Natural killer cell (primary cell): ENCODE data around the gene CCDC71L. TPM values are rescaled to one million over a fixed set of nuclear protein-coding genes. Genes with fewer than 3 reads are reported as not detected.
"Not testable (repeated sequence)": the region's sequence is repeated elsewhere in the genome, so short reads cannot be mapped to it uniquely, and the experiment has no call there.

ENCODE experiments used
- ATAC-seq, 3 donors: fragments of 150-1000 bp in 2 of 3; fragments of 200-7000 bp in 1 of 3; cut with Tn5 transposase; 1 replicate in 1 of 3; 2 replicates in 2 of 3; pipeline ENCODE4 v1.10.0; 2021; ENCODE audit warnings: mild to moderate bottlenecking in 2 of 3, moderate library complexity in 2 of 3
- DNase-seq, 2 donors: peaks; one replicate each; pipeline versions ENCODE4 v3.0.0 to v3.0.0-alpha.2; 2013 to 2021; ENCODE audit warnings: mixed read lengths in 1 of 2
- H3K27ac ChIP-seq: one replicate; pipeline ENCODE4 v1.5.1; 2013; ENCODE audit warnings: mild to moderate bottlenecking, low read length
- H3K27me3 ChIP-seq: one replicate; pipeline ENCODE4 v1.6.1; 2013; ENCODE audit warnings: low read length; ENCODE audit not compliant: control insufficient read depth, insufficient read depth
- H3K36me3 ChIP-seq: one replicate; pipeline ENCODE4 v1.6.1; 2013; ENCODE audit warnings: low read length; ENCODE audit not compliant: control insufficient read depth, insufficient read depth
- H3K4me1 ChIP-seq: one replicate; pipeline ENCODE4 v1.6.1; 2013; ENCODE audit warnings: low read length; ENCODE audit not compliant: control insufficient read depth, insufficient read depth
- H3K4me3 ChIP-seq: one replicate; pipeline ENCODE4 v1.5.1; 2013; ENCODE audit warnings: low read length
- H3K9me3 ChIP-seq: one replicate; pipeline ENCODE4 v1.6.1; 2013; ENCODE audit warnings: low read length; ENCODE audit not compliant: control insufficient read depth, insufficient read depth
- H3K27ac Mint-ChIP-seq, 2 donors: one replicate each; pipeline ENCODE4 v1.8.0; 2022; ENCODE audit warnings: mild to moderate bottlenecking in 2 of 2, mixed read lengths in 2 of 2, moderate library complexity in 1 of 2
- H3K27me3 Mint-ChIP-seq, 2 donors: one replicate each; pipeline ENCODE4 v1.8.0; 2022; ENCODE audit warnings: low read depth in 2 of 2, mixed read lengths in 2 of 2
- H3K36me3 Mint-ChIP-seq: one replicate; pipeline ENCODE4 v1.8.0; 2022; ENCODE audit warnings: mixed read lengths
- H3K4me1 Mint-ChIP-seq, 2 donors: one replicate each; pipeline ENCODE4 v1.8.0; 2022; ENCODE audit warnings: mixed read lengths in 2 of 2
- H3K4me3 Mint-ChIP-seq: one replicate; pipeline ENCODE4 v1.8.0; 2022; ENCODE audit warnings: mild to moderate bottlenecking, moderate library complexity, mixed read lengths
- H3K9me3 Mint-ChIP-seq, 2 donors: one replicate each; pipeline ENCODE4 v1.8.0; 2022; ENCODE audit warnings: mixed read lengths in 2 of 2
- CTCF ChIP-seq: fragments of 200-600 bp; IDR thresholded peaks from one replicate; pipeline ENCODE4 v1.8.0; 2022; ENCODE audit warnings: antibody characterized with exemption
- WGBS: methylation state at CpG from one replicate; pipeline ENCODE4 v1.1.7; 2013; ENCODE audit warnings: missing lambda C conversion rate; ENCODE audit not compliant: insufficient coverage; 5-methylcytosine and 5-hydroxymethylcytosine counted together
- intact Hi-C: fragments of 100-400 bp; cut with micrococcal nuclease; formaldehyde crosslinking; loops from one replicate; pipeline ENCODE4 v1.14.2; 2022
- total RNA-seq, 4 donors: library from RNA; stranded (reverse); fragments of 120-200 nt in 1 of 4; gene quantifications; one replicate each; pipeline versions ENCODE4 v1.2.3 to v1.2.4, GENCODE V29; 2013 to 2022

Gene CCDC71L
- total RNA-seq, 3 donors from 2014 or later (not counting 1 experiment from before 2014, with no cell fraction given), result 13.9 to 26.5 (median 14.1) TPM

DNA sequence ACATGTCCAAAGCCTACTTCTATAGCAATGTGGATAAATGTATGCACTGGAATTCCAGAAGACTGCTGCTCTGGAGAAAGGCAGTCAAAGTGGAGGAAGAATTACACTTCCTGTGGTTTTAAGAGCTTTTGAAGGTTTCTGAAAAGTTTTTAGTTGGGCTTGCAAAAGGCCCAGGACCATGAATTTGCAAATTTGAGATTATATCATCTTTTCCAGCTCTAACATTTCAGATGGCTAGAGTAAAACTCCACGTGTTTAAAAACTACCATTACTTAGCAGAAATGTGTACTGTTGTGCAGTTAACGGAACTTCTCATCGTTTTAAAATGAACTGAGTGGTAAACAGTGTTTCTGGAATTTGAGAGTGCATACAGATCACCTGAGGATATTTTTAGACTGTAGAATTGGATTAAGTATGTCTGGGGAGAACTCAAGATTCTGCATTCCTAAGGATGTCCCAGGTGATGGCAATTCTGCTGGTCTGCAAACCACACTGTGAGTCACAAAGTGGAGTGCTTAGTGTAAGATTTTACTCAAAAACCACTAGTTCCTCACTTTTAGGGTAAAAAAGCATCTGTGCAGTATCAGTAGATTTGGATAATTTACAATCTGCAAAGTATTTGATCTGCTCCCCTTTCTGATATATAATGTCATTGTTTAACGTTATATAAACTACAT is 32.9 kb upstream of the CCDC71L start:
- Histone ChIP-seq H3K27me3 (no peaks in the 10 kb centered on the region), H3K9me3 (no peaks in the 10 kb centered on the region), H3K36me3 (no peaks in the 10 kb centered on the region), H3K27ac (no peak overlapping the region), H3K4me1 (no peaks in the 10 kb centered on the region), H3K4me3 (no peak overlapping the region)
- Mint-ChIP-seq H3K36me3 (no peaks in the 10 kb centered on the region), H3K9me3 (peaks cover 0 to 2% of the 10 kb centered on the region in 2 donors), H3K27ac (no peak overlapping the region), H3K4me3 (no peak overlapping the region), H3K27me3 (peaks cover 0 to 5% of the 10 kb centered on the region in 2 donors), H3K4me1 (peaks cover 6 to 8% of the 10 kb centered on the region in 2 donors)
- DNase-seq (no peak), ATAC-seq (no peak)
- 41% methylated on average over 2 of the region's 4 CpGs for WGBS
- TF ChIP-seq CTCF, result no peak
- intact Hi-C loops, result no loop called here

DNA sequence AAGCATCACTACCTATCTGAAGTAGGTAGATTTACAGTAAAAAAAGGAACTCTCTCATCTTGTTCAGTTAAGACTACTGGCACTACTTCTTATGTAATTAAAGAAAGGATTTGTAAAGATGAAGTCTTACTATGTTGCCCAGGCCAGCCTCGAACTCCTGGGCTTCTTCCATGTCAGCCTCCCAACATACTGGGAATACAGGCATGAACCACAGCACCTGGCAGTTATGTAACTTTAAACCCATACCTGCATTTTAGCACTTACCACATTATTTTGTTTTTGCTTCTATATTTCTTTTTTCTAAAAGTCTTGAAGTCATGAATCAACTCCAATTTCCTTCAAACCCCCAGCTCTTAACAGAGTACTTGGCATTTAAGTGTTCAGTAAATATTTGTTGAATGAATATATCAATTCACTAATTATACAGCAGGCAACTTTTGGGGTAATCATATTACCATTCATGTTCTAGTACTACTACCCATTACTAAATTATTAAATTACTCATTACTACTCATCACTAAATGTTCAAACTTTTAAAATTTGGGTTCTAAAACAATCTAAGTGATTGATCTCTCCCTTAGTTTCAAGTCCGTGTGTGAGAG is 31.6 kb upstream of the CCDC71L start:
- ATAC-seq, result no peak
- H3K36me3 ChIP-seq, result no peaks in the 10 kb centered on the region
- Mint-ChIP-seq H3K4me3 (no peak overlapping the region), H3K9me3 (peaks cover 0 to 3% of the 10 kb centered on the region in 2 donors), H3K27ac (no peak overlapping the region), H3K27me3 (peaks cover 6 to 16% of the 10 kb centered on the region in 2 donors), H3K36me3 (no peaks in the 10 kb centered on the region), H3K4me1 (peaks cover 6 to 8% of the 10 kb centered on the region in 2 donors)
- intact Hi-C loops, result no loop called here
- no peak for TF ChIP-seq CTCF
- H3K4me3 ChIP-seq, result no peak overlapping the region
- 88% methylated on average over 2 of the region's 2 CpGs for WGBS
- no peaks in the 10 kb centered on the region for H3K9me3 ChIP-seq
- DNase-seq, result no peak
- no peaks in the 10 kb centered on the region for H3K4me1 ChIP-seq
- H3K27ac ChIP-seq, result no peak overlapping the region
- H3K27me3 ChIP-seq, result no peaks in the 10 kb centered on the region

DNA sequence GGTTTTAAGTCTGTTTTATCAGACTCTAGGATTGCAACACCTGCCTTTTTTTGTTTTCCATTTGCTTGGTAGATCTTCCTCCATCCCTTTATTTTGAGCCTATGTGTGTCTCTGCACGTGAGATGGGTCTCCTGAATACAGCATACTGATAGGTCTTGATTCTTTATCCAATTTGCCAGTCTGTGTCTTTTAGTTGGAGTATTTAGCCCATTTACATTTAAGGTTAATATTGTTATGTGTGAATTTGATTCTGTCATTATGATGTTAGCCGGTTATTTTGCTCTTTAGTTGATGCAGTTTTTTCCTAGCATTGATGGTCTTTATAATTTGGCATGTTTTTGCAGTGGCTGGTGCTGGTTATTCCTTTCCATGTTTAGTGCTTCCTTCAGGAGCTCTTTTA is 27.2 kb upstream of the CCDC71L start:
- DNase-seq, H3K9me3 Mint-ChIP-seq, H3K4me3 ChIP-seq, H3K4me3 Mint-ChIP-seq, H3K4me1 ChIP-seq, intact Hi-C loops, H3K9me3 ChIP-seq, H3K36me3 ChIP-seq, H3K4me1 Mint-ChIP-seq, H3K27ac Mint-ChIP-seq, ATAC-seq, H3K36me3 Mint-ChIP-seq, H3K27ac ChIP-seq, H3K27me3 ChIP-seq: not testable (repeated sequence)
- WGBS, result no CpG with 5 or more reads among the region's 2 CpGs
- H3K27me3 Mint-ChIP-seq, result peaks cover 12 to 36% of the 10 kb centered on the region in 2 donors

GRCh38 chr7:106683941-106684340 is 23.0 kb upstream of the CCDC71L start:
- Mint-ChIP-seq H3K36me3 (no peaks in the 10 kb centered on the region), H3K9me3 (peaks cover 0 to 4% of the 10 kb centered on the region in 2 donors), H3K4me3 (no peak overlapping the region), H3K4me1 (no peaks in the 10 kb centered on the region), H3K27ac (no peak overlapping the region), H3K27me3 (peaks cover 12 to 41% of the 10 kb centered on the region in 2 donors)
- DNase-seq (no peak), ATAC-seq (no peak)
- intact Hi-C loops, result no loop called here
- Histone ChIP-seq H3K27ac (no peak overlapping the region), H3K4me3 (no peak overlapping the region), H3K9me3 (no peaks in the 10 kb centered on the region), H3K27me3 (no peaks in the 10 kb centered on the region), H3K36me3 (no peaks in the 10 kb centered on the region), H3K4me1 (no peaks in the 10 kb centered on the region)
- 98% methylated on average over 2 of the region's 3 CpGs for WGBS
- no peak for TF ChIP-seq CTCF
